ENCODE results near the gene DHX15. TPM values are rescaled to one million over a fixed set of nuclear protein-coding genes. Genes with fewer than 3 reads are reported as not detected.

Gene DHX15
- total RNA-seq, 1 experiment from 2014 or later, result 287 TPM

GRCh38 chr4:24550441-24551175 is 33.7 kb downstream of the DHX15 start:
- no peak overlapping the region for H3K4ac ChIP-seq (ENCODE audit: low read depth, low read length)
- no peak overlapping the region for H3K4me3 Mint-ChIP-seq
- H2AFZ ChIP-seq (ENCODE audit: low read length), result no peak overlapping the region
- no peak overlapping the region for H2BK20ac ChIP-seq (ENCODE audit: low read depth, low read length, poor library complexity, severe bottlenecking)
- H3K9ac ChIP-seq (ENCODE audit: extremely low read depth, insufficient read length, low read length), result peak overlapping the region; percentile 19
- H3K4me1 Mint-ChIP-seq, result peaks cover 51 to 65% of the 10 kb centered on the region in 2 experiments
- H4K20me1 ChIP-seq (ENCODE audit: control insufficient read depth, insufficient read depth, insufficient read length), result no peaks in the 10 kb centered on the region
- H4K8ac ChIP-seq (replicated peaks; ENCODE audit: insufficient read length, low read depth, low read length), result no peak overlapping the region
- H3K36me3 Mint-ChIP-seq (ENCODE audit: insufficient read depth in 1 of 3, low read depth in 3 of 3), result peaks cover 28 to 66% (median 61%) of the 10 kb centered on the region in 3 experiments
- no peak overlapping the region for H3K56ac ChIP-seq (ENCODE audit: insufficient read length, low read depth, low read length)
- peaks cover 29% of the 10 kb centered on the region for H3K79me2 ChIP-seq (ENCODE audit: insufficient read depth, low read length)
- H3K9me3 ChIP-seq (ENCODE audit: control insufficient read depth, low read depth, low read length), result no peaks in the 10 kb centered on the region
- H2BK5ac ChIP-seq (ENCODE audit: insufficient read length, low read length), result no peak overlapping the region
- H3K9me3 Mint-ChIP-seq, result no peaks in the 10 kb centered on the region
- peaks cover 6% of the 10 kb centered on the region for H3K79me1 ChIP-seq (ENCODE audit: insufficient read depth, low read depth, low read length, poor library complexity, severe bottlenecking)
- H3K4me1 ChIP-seq (ENCODE audit: insufficient read depth, low read length), result peaks cover under 1% of the 10 kb centered on the region; the same call in 1 of the 2 replicates
- H3K18ac ChIP-seq (ENCODE audit: insufficient read length, low read depth, low read length), result no peak overlapping the region
- WGBS (ENCODE audit: extremely low coverage, insufficient read length, low lambda C conversion rate), result no CpG with 5 or more reads among the region's 6 CpGs
- TF ChIP-seq CTCF (conservative IDR thresholded peaks at IDR 0.05), result no peak
- H4K91ac ChIP-seq (ENCODE audit: insufficient read length, low read depth, low read length), result no peak overlapping the region
- no peak overlapping the region for H3K23ac ChIP-seq (ENCODE audit: insufficient read length, low read depth, low read length)
- H3K27me3 ChIP-seq (ENCODE audit: insufficient read depth, low read length), result no peaks in the 10 kb centered on the region
- H3K27me3 Mint-ChIP-seq (ENCODE audit: low read depth), result no peaks in the 10 kb centered on the region
- H2AK5ac ChIP-seq (ENCODE audit: insufficient read length, low read length), result no peak overlapping the region
- H4K5ac ChIP-seq (ENCODE audit: insufficient read length, low read depth, low read length), result no peak overlapping the region
- no peak overlapping the region for H3K4me2 ChIP-seq (ENCODE audit: insufficient read depth, insufficient read length, low read length)
- no peak overlapping the region for H2BK120ac ChIP-seq (ENCODE audit: low read depth, low read length, poor library complexity, severe bottlenecking)
- H2BK12ac ChIP-seq (ENCODE audit: insufficient read length, low read depth, low read length), result no peak overlapping the region
- no peak overlapping the region for H3K14ac ChIP-seq (ENCODE audit: insufficient read depth, low read length)
- no peak overlapping the region for H2BK15ac ChIP-seq (ENCODE audit: low read depth, low read length)
- no peaks in the 10 kb centered on the region for H3K23me2 ChIP-seq (ENCODE audit: insufficient read length, low read depth, low read length, poor library complexity, severe bottlenecking)
- no peak overlapping the region for H3K27ac ChIP-seq (ENCODE audit: insufficient read length, low read depth, low read length)
- H3T11ph ChIP-seq (ENCODE audit: low read length), result no peak overlapping the region
- no peak for DNase-seq
- H3K27ac Mint-ChIP-seq, result peak overlapping the region in 1 of 3 experiments; percentile 85; a peak in 2 of 7 replicates
